HS-5 (cell line): ENCODE measurements around the gene NR2F6.
"Not testable (repeated sequence)": the region's sequence is repeated elsewhere in the genome, so short reads cannot be mapped to it uniquely, and the experiment has no call there.

ENCODE experiments used
- DNase-seq: peaks from one replicate; pipeline ENCODE4 v3.0.0-alpha.2; 2012; ENCODE audit warnings: low read depth

The NR2F6 gene

GRCh38 chr19:17210296-17210695 is 35.4 kb downstream of the NR2F6 start:
- no peak for DNase-seq

GRCh38 chr19:17209126-17210036 is 36.3 kb downstream of the NR2F6 start:
- DNase-seq: no peak

- no peak for DNase-seq
These were observed 38.8 kb downstream of the NR2F6 start for GRCh38 chr19:17206736-17207581.

- DNase-seq: no peak
These were observed 40.2 kb downstream of the NR2F6 start for GRCh38 chr19:17205237-17206140.

GRCh38 chr19:17202713-17203112 is 43.0 kb downstream of the NR2F6 start:
- no peak for DNase-seq

- no peak for DNase-seq
These were observed 43.5 kb downstream of the NR2F6 start for GRCh38 chr19:17202249-17202648.

- DNase-seq: no peak
These were observed 45.2 kb downstream of the NR2F6 start for GRCh38 chr19:17200408-17201079.

GRCh38 chr19:17197666-17198065 is 48.1 kb downstream of the NR2F6 start:
- no peak for DNase-seq

- no peak for DNase-seq
These were observed 49.1 kb downstream of the NR2F6 start for GRCh38 chr19:17196610-17197009.

- no peak for DNase-seq
These were observed 50.6 kb downstream of the NR2F6 start for GRCh38 chr19:17195106-17195505.

- DNase-seq: no peak
These were observed 51.1 kb downstream of the NR2F6 start for GRCh38 chr19:17194608-17195007.

GRCh38 chr19:17192751-17193150 is 53.0 kb downstream of the NR2F6 start:
- DNase-seq: no peak

GRCh38 chr19:17191736-17192135 is 54.0 kb downstream of the NR2F6 start:
- not testable (repeated sequence) for DNase-seq

- DNase-seq: no peak
These were observed 60.1 kb downstream of the NR2F6 start for GRCh38 chr19:17185590-17185989.

- no peak for DNase-seq
These were observed 61.3 kb downstream of the NR2F6 start for GRCh38 chr19:17184371-17184841.

- no peak for DNase-seq
These were observed 61.8 kb downstream of the NR2F6 start for GRCh38 chr19:17183858-17184321.

GRCh38 chr19:17183271-17183761 is 62.4 kb downstream of the NR2F6 start:
- DNase-seq: no peak
